D341Med (cell line): Measurements from ENCODE around the gene PARP9.
"Not testable (repeated sequence)": the region's sequence is repeated elsewhere in the genome, so short reads cannot be mapped to it uniquely, and the experiment has no call there.

ENCODE experiments used
- DNase-seq: peaks from one replicate; pipeline ENCODE4 v3.0.0; 2012; ENCODE audit warnings: low spot score

Gene PARP9

GRCh38 chr3:122520861-122521260 lies 43.2 kb downstream of the PARP9 start:
- no peak for DNase-seq

GRCh38 chr3:122519693-122520092 lies 44.4 kb downstream of the PARP9 start:
- DNase-seq: no peak

- DNase-seq: no peak
Measured at GRCh38 chr3:122516846-122517360, 47.2 kb downstream of the PARP9 start.

- no peak for DNase-seq
Measured at GRCh38 chr3:122515870-122516269, 48.2 kb downstream of the PARP9 start.

GRCh38 chr3:122515020-122515468 lies 49.1 kb downstream of the PARP9 start:
- no peak for DNase-seq

GRCh38 chr3:122514123-122515019 lies 49.7 kb downstream of the PARP9 start, which contains the start of gene KPNA1:
Gene KPNA1 (minus strand): TSS chr3:122514939. CDS start chr3:122496565, 18,374 bp downstream.
- peak; percentile 98 for DNase-seq

GRCh38 chr3:122513386-122514122 lies 50.5 kb downstream of the PARP9 start:
- no peak for DNase-seq

GRCh38 chr3:122512284-122512683 lies 51.8 kb downstream of the PARP9 start:
- no peak for DNase-seq

GRCh38 chr3:122510878-122511535 lies 53.1 kb downstream of the PARP9 start:
- DNase-seq: peak; percentile 25

GRCh38 chr3:122508944-122509343 lies 55.2 kb downstream of the PARP9 start:
- not testable (repeated sequence) for DNase-seq

- no peak for DNase-seq
Measured at GRCh38 chr3:122508135-122508914, 55.8 kb downstream of the PARP9 start.

- no peak for DNase-seq
Measured at GRCh38 chr3:122506450-122506849, 57.6 kb downstream of the PARP9 start.

GRCh38 chr3:122505676-122506075 lies 58.4 kb downstream of the PARP9 start:
- no peak for DNase-seq

GRCh38 chr3:122502941-122503340 lies 61.2 kb downstream of the PARP9 start:
- no peak for DNase-seq

GRCh38 chr3:122502139-122502538 lies 62.0 kb downstream of the PARP9 start:
- no peak for DNase-seq

- DNase-seq: not testable (repeated sequence)
Measured at GRCh38 chr3:122500964-122501363, 63.1 kb downstream of the PARP9 start.

GRCh38 chr3:122498152-122498551 lies 65.9 kb downstream of the PARP9 start:
- no peak for DNase-seq

- no peak for DNase-seq
Measured at GRCh38 chr3:122497425-122497824, 66.7 kb downstream of the PARP9 start.

- no peak for DNase-seq
Measured at GRCh38 chr3:122496508-122496907, 67.6 kb downstream of the PARP9 start.

GRCh38 chr3:122493296-122493695 lies 70.8 kb downstream of the PARP9 start:
- no peak for DNase-seq

GRCh38 chr3:122488262-122488973 lies 75.7 kb downstream of the PARP9 start:
- no peak for DNase-seq
